GM18517 (cell line): Measurements from ENCODE around the gene MCHR1.
"Not testable (repeated sequence)": the region's sequence is repeated elsewhere in the genome, so short reads cannot be mapped to it uniquely, and the experiment has no call there.

Source experiments
- ATAC-seq: cut with Tn5 transposase; IDR thresholded peaks from one replicate; pipeline ENCODE4 v1.9.1; 2021; ENCODE audit warnings: mild to moderate bottlenecking, moderate library complexity; ENCODE audit not compliant: unreplicated experiment

The MCHR1 gene

GRCh38 chr22:40684728-40685127, 5.4 kb downstream of the MCHR1 start:
- ATAC-seq: no peak

- no peak for ATAC-seq
These were observed 6.1 kb downstream of the MCHR1 start for GRCh38 chr22:40685406-40685805.

- ATAC-seq: no peak
These were observed 8.4 kb downstream of the MCHR1 start for GRCh38 chr22:40687706-40688105.

- ATAC-seq: no peak
These were observed 11.1 kb downstream of the MCHR1 start for GRCh38 chr22:40690370-40690769.

GRCh38 chr22:40691532-40691931, 12.2 kb downstream of the MCHR1 start:
- no peak for ATAC-seq

- ATAC-seq: no peak
These were observed 15.1 kb downstream of the MCHR1 start for GRCh38 chr22:40694411-40694810.

- ATAC-seq: no peak
These were observed 22.0 kb downstream of the MCHR1 start for GRCh38 chr22:40701274-40701673.

GRCh38 chr22:40703174-40703573, 23.9 kb downstream of the MCHR1 start:
- no peak for ATAC-seq

- ATAC-seq: no peak
These were observed 24.5 kb downstream of the MCHR1 start for GRCh38 chr22:40703736-40704135.

GRCh38 chr22:40705918-40706682, 26.8 kb downstream of the MCHR1 start:
- no peak for ATAC-seq

- no peak for ATAC-seq
These were observed 27.9 kb downstream of the MCHR1 start for GRCh38 chr22:40707154-40707553.

- no peak for ATAC-seq
These were observed 28.9 kb downstream of the MCHR1 start for GRCh38 chr22:40708177-40708576.

- ATAC-seq: no peak
These were observed 30.6 kb downstream of the MCHR1 start for GRCh38 chr22:40709752-40710413.

- ATAC-seq: no peak
These were observed 33.0 kb downstream of the MCHR1 start for GRCh38 chr22:40712311-40712710.

- no peak for ATAC-seq
These were observed 35.4 kb downstream of the MCHR1 start for GRCh38 chr22:40714499-40715337.

- ATAC-seq: no peak
These were observed 36.8 kb downstream of the MCHR1 start for GRCh38 chr22:40716116-40716515.

- ATAC-seq: not testable (repeated sequence)
These were observed 38.4 kb downstream of the MCHR1 start for GRCh38 chr22:40717657-40718056.

GRCh38 chr22:40718250-40719204, 39.2 kb downstream of the MCHR1 start:
- ATAC-seq: no peak

GRCh38 chr22:40719599-40719998, 40.3 kb downstream of the MCHR1 start:
- ATAC-seq: no peak

- ATAC-seq: not testable (repeated sequence)
These were observed 40.9 kb downstream of the MCHR1 start for GRCh38 chr22:40720156-40720537.
